IPS DF 6.9 (cell line): ENCODE data around the gene HENMT1.
"Not testable (repeated sequence)": the region's sequence is repeated elsewhere in the genome, so short reads cannot be mapped to it uniquely, and the experiment has no call there.

ENCODE experiments used
- DNase-seq: peaks from one replicate; pipeline ENCODE4 v3.0.0-alpha.2; 2013; ENCODE audit warnings: low read depth, low spot score
- H3K27ac ChIP-seq: one replicate; pipeline ENCODE4 v1.5.1; 2013; ENCODE audit warnings: low read length, control low read depth
- H3K27me3 ChIP-seq: 2 replicates; pipeline ENCODE4 v1.6.1; 2013; ENCODE audit warnings: mild to moderate bottlenecking, low read length; ENCODE audit not compliant: control insufficient read depth, insufficient read depth
- H3K36me3 ChIP-seq: 2 replicates; pipeline ENCODE4 v1.6.1; 2013; ENCODE audit warnings: low read length; ENCODE audit not compliant: control insufficient read depth, insufficient read depth
- H3K4me1 ChIP-seq: 2 replicates; pipeline ENCODE4 v1.6.1; 2013; ENCODE audit warnings: low read length; ENCODE audit not compliant: control insufficient read depth, insufficient read depth
- H3K4me3 ChIP-seq: 2 replicates; pipeline ENCODE4 v1.5.1; 2013; ENCODE audit warnings: mild to moderate bottlenecking, low read length
- H3K9me3 ChIP-seq: 2 replicates; pipeline ENCODE4 v1.6.1; 2013; ENCODE audit warnings: low read length, inconsistent platforms; ENCODE audit not compliant: control insufficient read depth, insufficient read depth
- WGBS: extraction: QIAGEN DNeasy Blood & Tissue Kit; methylation state at CpG from one replicate; pipeline ENCODE4 v1.1.7; 2013; ENCODE audit warnings: mixed read lengths, missing lambda C conversion rate; ENCODE audit not compliant: insufficient read length, insufficient coverage; 5-methylcytosine and 5-hydroxymethylcytosine counted together

The HENMT1 gene

GRCh38 chr1:108646648-108647269, 14.1 kb downstream of the HENMT1 start:
- H3K9me3 ChIP-seq: no peaks in the 10 kb centered on the region
- DNase-seq: no peak
- no peaks in the 10 kb centered on the region for H3K4me1 ChIP-seq
- no peaks in the 10 kb centered on the region for H3K36me3 ChIP-seq
- H3K27me3 ChIP-seq: no peaks in the 10 kb centered on the region
- H3K4me3 ChIP-seq: no peak overlapping the region
- WGBS: no CpG with 5 or more reads among the region's 11 CpGs
- H3K27ac ChIP-seq: no peak overlapping the region

GRCh38 chr1:108646265-108646647, 14.6 kb downstream of the HENMT1 start:
- Histone ChIP-seq H3K36me3 (no peaks in the 10 kb centered on the region), H3K9me3 (no peaks in the 10 kb centered on the region), H3K27me3 (no peaks in the 10 kb centered on the region), H3K4me3 (no peak overlapping the region), H3K4me1 (no peaks in the 10 kb centered on the region), H3K27ac (no peak overlapping the region)
- WGBS: no CpG with 5 or more reads among the region's 4 CpGs
- no peak for DNase-seq

- Histone ChIP-seq H3K4me3 (no peak overlapping the region), H3K27ac (no peak overlapping the region)
- no peak for DNase-seq
Observed at GRCh38 chr1:108645564-108646184, 15.2 kb downstream of the HENMT1 start.

GRCh38 chr1:108644984-108645383, 15.9 kb downstream of the HENMT1 start:
- no peak for DNase-seq
- WGBS: no CpG with 5 or more reads among the region's 7 CpGs
- no peak overlapping the region for H3K27ac ChIP-seq

More at GRCh38 chr1:108645564-108646184, 15.2 kb downstream of the HENMT1 start:
- Histone ChIP-seq H3K9me3 (no peaks in the 10 kb centered on the region), H3K4me1 (no peaks in the 10 kb centered on the region), H3K36me3 (no peaks in the 10 kb centered on the region), H3K27me3 (no peaks in the 10 kb centered on the region)
- WGBS: no CpG with 5 or more reads among the region's 9 CpGs

GRCh38 chr1:108643492-108644335, 17.2 kb downstream of the HENMT1 start:
- H3K27me3 ChIP-seq: no peaks in the 10 kb centered on the region
- no peak for DNase-seq
- H3K36me3 ChIP-seq: no peaks in the 10 kb centered on the region
- H3K4me1 ChIP-seq: no peaks in the 10 kb centered on the region
- no peak overlapping the region for H3K4me3 ChIP-seq
- H3K9me3 ChIP-seq: no peaks in the 10 kb centered on the region
- no CpG with 5 or more reads among the region's 3 CpGs for WGBS
- H3K27ac ChIP-seq: no peak overlapping the region

More at GRCh38 chr1:108644984-108645383, 15.9 kb downstream of the HENMT1 start:
- Histone ChIP-seq H3K4me1 (no peaks in the 10 kb centered on the region), H3K27me3 (no peaks in the 10 kb centered on the region), H3K36me3 (no peaks in the 10 kb centered on the region), H3K9me3 (no peaks in the 10 kb centered on the region), H3K4me3 (no peak overlapping the region)

- not testable (repeated sequence) for H3K9me3 ChIP-seq, H3K4me1 ChIP-seq, H3K36me3 ChIP-seq, H3K27me3 ChIP-seq, H3K4me3 ChIP-seq, H3K27ac ChIP-seq, DNase-seq
- whole genome bisulfite sequencing: no CpG with 5 or more reads among the region's 28 CpGs
Observed at GRCh38 chr1:108640863-108641262, 20.0 kb downstream of the HENMT1 start.

GRCh38 chr1:108639899-108640560, 20.9 kb downstream of the HENMT1 start:
- H3K4me1 ChIP-seq: no peaks in the 10 kb centered on the region
- H3K36me3 ChIP-seq: no peaks in the 10 kb centered on the region
- no CpG with 5 or more reads among the region's 9 CpGs for WGBS
- no peaks in the 10 kb centered on the region for H3K9me3 ChIP-seq
- no peaks in the 10 kb centered on the region for H3K27me3 ChIP-seq
- DNase-seq: no peak
- H3K4me3 ChIP-seq: no peak overlapping the region
- no peak overlapping the region for H3K27ac ChIP-seq

GRCh38 chr1:108636876-108637275, 24.0 kb downstream of the HENMT1 start:
- no peaks in the 10 kb centered on the region for H3K36me3 ChIP-seq
- no CpG with 5 or more reads among the region's 2 CpGs for WGBS
- no peak overlapping the region for H3K27ac ChIP-seq
- no peak for DNase-seq
- no peaks in the 10 kb centered on the region for H3K9me3 ChIP-seq
- no peaks in the 10 kb centered on the region for H3K4me1 ChIP-seq
- H3K4me3 ChIP-seq: no peak overlapping the region
- H3K27me3 ChIP-seq: no peaks in the 10 kb centered on the region

GRCh38 chr1:108634521-108634920, 26.4 kb downstream of the HENMT1 start:
- no peaks in the 10 kb centered on the region for H3K9me3 ChIP-seq
- no peak overlapping the region for H3K27ac ChIP-seq
- DNase-seq: no peak
- H3K36me3 ChIP-seq: no peaks in the 10 kb centered on the region
- no peak overlapping the region for H3K4me3 ChIP-seq
- no peaks in the 10 kb centered on the region for H3K27me3 ChIP-seq
- no peaks in the 10 kb centered on the region for H3K4me1 ChIP-seq
- WGBS: no CpG with 5 or more reads among the region's 3 CpGs

- no CpG with 5 or more reads among the region's 2 CpGs for WGBS
- no peak overlapping the region for H3K4me3 ChIP-seq
- no peaks in the 10 kb centered on the region for H3K36me3 ChIP-seq
- no peak overlapping the region for H3K27ac ChIP-seq
- H3K4me1 ChIP-seq: no peaks in the 10 kb centered on the region
- H3K27me3 ChIP-seq: no peaks in the 10 kb centered on the region
- no peak for DNase-seq
- H3K9me3 ChIP-seq: no peaks in the 10 kb centered on the region
Observed at GRCh38 chr1:108628665-108629064, 32.2 kb downstream of the HENMT1 start.
